SK-N-MC (cell line): Measurements from ENCODE around the gene HOXC11.

Source experiments
- EZH2 ChIP-seq: fragments of 200-600 bp; sonication (generic); IDR thresholded peaks from one replicate; pipeline ENCODE4 v1.6.1; 2017; ENCODE audit warnings: antibody characterized with exemption
- FOXP2 ChIP-seq: optimal IDR thresholded peaks from 2 replicates; pipeline ENCODE3; 2011; ENCODE audit warnings: mild to moderate bottlenecking, moderate library complexity; ENCODE audit not compliant: insufficient read depth; ENCODE audit errors: extremely low read length, control extremely low read depth
- POLR2AphosphoS5 ChIP-seq: IDR thresholded peaks from 2 replicates; pipeline ENCODE4 v1.6.1; 2012; ENCODE audit warnings: mild to moderate bottlenecking, low read depth, low read length, borderline replicate concordance

DNA sequence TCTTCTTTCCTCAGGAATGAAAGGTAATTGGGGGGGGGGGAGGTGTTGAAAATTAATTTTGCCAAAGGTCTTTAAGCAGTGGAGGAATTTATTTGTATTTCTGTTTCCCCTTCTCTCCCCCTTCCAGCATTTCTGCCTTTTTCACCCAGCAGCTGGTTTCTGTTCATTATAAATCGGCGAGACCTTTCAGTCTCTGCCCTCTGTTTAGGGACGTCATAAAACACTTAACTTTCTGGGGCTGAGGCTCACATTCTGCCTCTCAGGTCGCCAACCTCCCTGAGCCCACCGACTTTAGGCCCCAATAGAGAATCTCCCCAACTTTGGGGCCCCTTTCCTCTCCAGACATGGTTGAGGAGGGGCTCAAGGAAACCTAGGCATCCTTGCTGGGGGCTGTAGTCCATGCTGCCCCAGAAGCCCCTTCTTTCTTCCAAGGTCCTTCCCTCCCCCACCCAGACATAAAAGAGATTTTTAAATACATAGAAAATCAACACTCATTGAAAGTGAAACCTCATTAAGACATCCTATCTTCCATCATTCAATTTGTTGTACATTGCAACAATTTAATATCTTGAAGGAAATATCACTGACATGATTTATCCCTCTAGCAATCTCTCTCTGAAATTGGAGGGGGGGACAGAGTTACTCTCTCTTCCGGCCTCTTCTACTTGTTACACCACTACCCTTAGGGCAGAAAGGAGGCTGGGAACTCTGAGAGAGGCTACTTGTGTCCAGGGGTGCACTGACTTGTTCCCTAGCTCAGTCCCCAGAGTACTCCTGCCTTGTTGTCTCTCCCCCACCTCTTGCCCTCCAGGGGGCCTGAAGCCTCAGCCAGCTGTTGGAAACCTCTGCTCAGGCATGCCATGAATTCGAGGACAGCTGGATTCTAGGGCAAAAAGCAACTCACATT is 52.8 kb downstream of the HOXC11 start:
- TF ChIP-seq POLR2AphosphoS5 (no peak), EZH2 (no peak), FOXP2 (no peak)
